Astrocyte of the spinal cord (primary cell): ENCODE results near the gene SOX1.

Source experiments
- DNase-seq: peaks from one replicate; pipeline ENCODE4 v3.0.0; 2011; ENCODE audit warnings: low read depth, low spot score
- H3K4me3 ChIP-seq: 2 replicates; pipeline ENCODE4 v1.5.1; 2011; ENCODE audit warnings: low read depth, mild to moderate bottlenecking, low read length, moderate library complexity
- in situ Hi-C: cut with HindIII; loops from 2 replicates; pipeline ENCODE4 v1.10.0; 2017; ENCODE audit warnings: low sequenced_read_pairs
- TF ChIP-seq, protein P1 (sequence below): IDR thresholded peaks from 2 replicates; pipeline ENCODE4 v1.5.1; 2012; ENCODE audit warnings: low read depth, mild to moderate bottlenecking, low read length, inconsistent platforms

The SOX1 gene

GRCh38 chr13:112110479-112110878, 43.5 kb downstream of the SOX1 start:
- H3K4me3 ChIP-seq, result no peak overlapping the region
- no peak for DNase-seq
- TF ChIP-seq, protein P1, sequence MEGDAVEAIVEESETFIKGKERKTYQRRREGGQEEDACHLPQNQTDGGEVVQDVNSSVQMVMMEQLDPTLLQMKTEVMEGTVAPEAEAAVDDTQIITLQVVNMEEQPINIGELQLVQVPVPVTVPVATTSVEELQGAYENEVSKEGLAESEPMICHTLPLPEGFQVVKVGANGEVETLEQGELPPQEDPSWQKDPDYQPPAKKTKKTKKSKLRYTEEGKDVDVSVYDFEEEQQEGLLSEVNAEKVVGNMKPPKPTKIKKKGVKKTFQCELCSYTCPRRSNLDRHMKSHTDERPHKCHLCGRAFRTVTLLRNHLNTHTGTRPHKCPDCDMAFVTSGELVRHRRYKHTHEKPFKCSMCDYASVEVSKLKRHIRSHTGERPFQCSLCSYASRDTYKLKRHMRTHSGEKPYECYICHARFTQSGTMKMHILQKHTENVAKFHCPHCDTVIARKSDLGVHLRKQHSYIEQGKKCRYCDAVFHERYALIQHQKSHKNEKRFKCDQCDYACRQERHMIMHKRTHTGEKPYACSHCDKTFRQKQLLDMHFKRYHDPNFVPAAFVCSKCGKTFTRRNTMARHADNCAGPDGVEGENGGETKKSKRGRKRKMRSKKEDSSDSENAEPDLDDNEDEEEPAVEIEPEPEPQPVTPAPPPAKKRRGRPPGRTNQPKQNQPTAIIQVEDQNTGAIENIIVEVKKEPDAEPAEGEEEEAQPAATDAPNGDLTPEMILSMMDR, result no peak
- in situ Hi-C loops, result no loop called here

DNA sequence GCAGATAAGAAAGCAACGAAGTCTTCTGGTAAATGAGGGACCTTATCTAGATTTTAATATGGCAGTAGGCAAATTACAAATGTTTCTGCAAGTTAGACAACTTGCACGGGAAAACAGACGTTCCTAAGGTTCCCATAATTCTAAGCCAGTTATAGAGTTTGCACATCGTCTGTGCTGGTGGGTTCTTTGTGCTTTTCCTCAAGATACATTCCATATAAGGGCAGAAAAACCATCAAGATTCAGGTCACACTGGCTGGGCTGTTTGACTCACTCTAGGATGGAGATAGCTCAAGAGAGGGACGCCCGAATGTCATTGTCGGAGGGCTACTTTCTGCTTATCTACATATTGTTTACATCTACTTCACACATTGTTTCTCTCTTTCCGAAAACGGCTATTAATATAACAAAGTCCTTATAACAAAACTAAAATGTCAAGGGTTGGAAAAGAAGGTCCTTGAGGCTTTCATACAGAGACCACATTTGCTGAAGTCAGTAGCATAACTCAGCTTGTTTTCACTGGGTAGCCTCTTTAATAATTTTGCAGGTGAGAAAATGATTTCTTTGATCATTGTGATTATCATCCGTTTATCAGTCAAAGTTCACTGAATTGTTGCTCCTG, 44.4 kb downstream of the SOX1 start:
- in situ Hi-C loops, result no loop called here
- no peak for DNase-seq
- no peak overlapping the region for H3K4me3 ChIP-seq
- TF ChIP-seq, protein P1, result no peak

GRCh38 chr13:112112534-112113276, 45.8 kb downstream of the SOX1 start:
- DNase-seq, result no peak
- in situ Hi-C loops, result no loop called here
- no peak overlapping the region for H3K4me3 ChIP-seq
- TF ChIP-seq, protein P1, result no peak

GRCh38 chr13:112113348-112113747, 46.4 kb downstream of the SOX1 start:
- in situ Hi-C loops, result no loop called here
- DNase-seq, result no peak
- H3K4me3 ChIP-seq, result no peak overlapping the region
- TF ChIP-seq, protein P1, result no peak

DNA sequence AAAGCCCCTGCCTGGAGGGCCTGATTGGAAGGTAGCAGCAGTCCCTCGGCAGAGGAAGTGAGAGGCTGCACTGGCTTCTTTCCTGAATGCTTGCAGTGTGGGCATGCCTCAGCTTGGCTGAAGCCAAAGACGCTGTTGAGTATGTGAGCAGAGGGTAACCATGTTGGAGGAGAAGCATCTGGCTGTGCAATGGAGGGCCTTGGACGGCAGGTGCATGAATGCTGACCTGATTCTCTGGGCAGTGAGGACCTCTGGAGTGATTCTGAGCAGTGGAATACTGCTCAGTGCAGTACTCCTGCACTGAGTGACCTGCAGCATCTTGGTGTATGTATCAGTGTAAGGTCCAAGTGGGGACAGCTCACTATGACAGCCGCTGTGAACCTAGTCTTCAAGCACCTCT, 46.9 kb downstream of the SOX1 start:
- DNase-seq, result no peak
- TF ChIP-seq, protein P1, result no peak
- in situ Hi-C loops, result no loop called here
- H3K4me3 ChIP-seq, result no peak overlapping the region

GRCh38 chr13:112114391-112114790, 47.4 kb downstream of the SOX1 start:
- TF ChIP-seq, protein P1, result no peak
- H3K4me3 ChIP-seq, result no peak overlapping the region
- in situ Hi-C loops, result no loop called here
- no peak for DNase-seq
